ENCODE data around the gene NAT16. TPM values are rescaled to one million over a fixed set of nuclear protein-coding genes. Genes with fewer than 3 reads are reported as not detected.

NAT16 gene
- total and polyA plus RNA-seq, 2 of the 13 experiments (the other 11 are each of a cell fraction or from before 2014, with no cell fraction given) = 0.04 TPM; not detected in 1

DNA sequence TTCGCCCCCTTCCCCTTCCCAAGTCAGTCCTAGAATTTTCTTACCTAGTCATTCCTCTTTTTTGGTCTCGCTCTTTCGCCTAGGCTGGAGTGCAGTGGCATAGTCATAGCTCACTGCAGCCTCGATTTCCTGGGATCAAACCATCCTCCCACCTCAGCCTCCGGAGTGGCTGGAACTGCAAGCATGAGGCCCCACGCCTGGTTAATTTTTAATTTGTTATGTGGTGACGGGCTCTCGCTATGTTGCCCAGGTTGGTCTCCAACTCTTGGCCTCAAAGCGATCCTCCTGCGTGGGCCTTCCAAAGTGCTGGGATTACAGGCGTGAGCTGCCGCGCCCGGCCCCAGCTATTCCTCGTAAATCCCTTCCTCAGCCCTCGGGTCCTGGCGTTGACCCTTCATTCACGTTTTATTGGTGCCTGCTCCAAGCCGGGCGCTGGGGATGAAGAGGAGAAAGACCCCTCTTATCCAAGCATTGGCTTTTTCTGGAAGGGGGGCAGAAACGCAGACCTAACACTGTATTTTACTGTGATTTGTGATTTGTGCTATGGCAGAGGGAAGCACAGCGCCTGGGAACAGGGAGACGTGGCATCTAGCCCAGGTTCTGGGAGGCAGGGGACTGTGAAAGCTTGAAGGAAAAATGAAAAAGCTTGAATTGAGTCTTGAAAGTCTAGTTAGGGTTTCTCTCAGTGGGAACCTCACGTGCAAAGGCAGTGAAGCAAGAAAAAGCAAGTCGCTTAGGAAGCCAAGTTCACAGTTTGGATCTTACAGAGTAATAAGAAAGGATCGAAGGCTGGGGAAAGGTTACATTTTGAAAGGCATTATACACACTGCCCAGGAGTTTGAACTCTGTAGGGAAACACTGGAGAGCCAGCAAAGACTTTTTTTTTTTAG lies 38.4 kb upstream of the NAT16 start (continued):
- no peak for TF ChIP-seq MAFG (CRISPR knock-in tag; IDR thresholded peaks at IDR 0.05)
- peak; percentile 55; the same call in 1 of the 2 replicates for TF ChIP-seq PHF20 (CRISPR knock-in tag; IDR thresholded peaks at IDR 0.05)
- TF ChIP-seq NR2C2 (CRISPR knock-in tag; IDR thresholded peaks at IDR 0.05; ENCODE audit: borderline replicate concordance) = no peak
- TF ChIP-seq ZFP36L2 (CRISPR knock-in tag; IDR thresholded peaks at IDR 0.05) = no peak
- no peak for TF ChIP-seq XBP1 (CRISPR knock-in tag; IDR thresholded peaks at IDR 0.05)
- no peak for TF ChIP-seq ZNF350 (CRISPR knock-in tag; IDR thresholded peaks at IDR 0.05; ENCODE audit: borderline replicate concordance, low read depth)
- TF ChIP-seq ZNF569 (CRISPR knock-in tag; IDR thresholded peaks at IDR 0.05; ENCODE audit: borderline replicate concordance) = no peak
- TF ChIP-seq ERF (CRISPR knock-in tag; IDR thresholded peaks at IDR 0.05) = no peak
- peak; percentile 100 for TF ChIP-seq ZNF121 (CRISPR knock-in tag; IDR thresholded peaks at IDR 0.05)
- peak; percentile 38; the same call in 1 of the 2 replicates for TF ChIP-seq MEF2D (CRISPR knock-in tag; IDR thresholded peaks at IDR 0.05)
- TF ChIP-seq EED (CRISPR knock-in tag; IDR thresholded peaks at IDR 0.05) = no peak
- TF ChIP-seq TGIF2 (CRISPR knock-in tag; IDR thresholded peaks at IDR 0.05) = no peak
- TF ChIP-seq, protein P1, sequence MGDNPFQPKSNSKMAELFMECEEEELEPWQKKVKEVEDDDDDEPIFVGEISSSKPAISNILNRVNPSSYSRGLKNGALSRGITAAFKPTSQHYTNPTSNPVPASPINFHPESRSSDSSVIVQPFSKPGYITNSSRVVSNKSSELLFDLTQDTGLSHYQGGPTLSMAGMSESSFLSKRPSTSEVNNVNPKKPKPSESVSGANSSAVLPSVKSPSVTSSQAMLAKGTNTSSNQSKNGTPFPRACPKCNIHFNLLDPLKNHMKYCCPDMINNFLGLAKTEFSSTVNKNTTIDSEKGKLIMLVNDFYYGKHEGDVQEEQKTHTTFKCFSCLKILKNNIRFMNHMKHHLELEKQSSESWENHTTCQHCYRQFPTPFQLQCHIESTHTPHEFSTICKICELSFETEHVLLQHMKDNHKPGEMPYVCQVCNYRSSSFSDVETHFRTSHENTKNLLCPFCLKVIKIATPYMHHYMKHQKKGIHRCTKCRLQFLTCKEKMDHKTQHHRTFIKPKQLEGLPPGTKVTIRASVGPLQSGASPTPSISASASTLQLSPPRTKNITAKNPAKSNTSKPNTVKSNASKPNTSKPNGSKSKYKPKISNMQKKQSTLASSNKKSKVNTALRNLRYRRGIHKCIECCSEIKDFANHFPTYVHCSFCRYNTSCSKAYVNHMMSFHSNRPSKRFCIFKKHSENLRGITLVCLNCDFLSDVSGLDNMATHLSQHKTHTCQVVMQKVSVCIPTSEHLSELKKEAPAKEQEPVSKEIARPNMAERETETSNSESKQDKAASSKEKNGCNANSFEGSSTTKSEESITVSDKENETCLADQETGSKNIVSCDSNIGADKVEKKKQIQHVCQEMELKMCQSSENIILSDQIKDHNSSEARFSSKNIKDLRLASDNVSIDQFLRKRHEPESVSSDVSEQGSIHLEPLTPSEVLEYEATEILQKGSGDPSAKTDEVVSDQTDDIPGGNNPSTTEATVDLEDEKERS (CRISPR knock-in tag; IDR thresholded peaks at IDR 0.05) = peak; percentile 91
- TF ChIP-seq DNMT3B (CRISPR knock-in tag; conservative IDR thresholded peaks at IDR 0.05) = no peak
- TF ChIP-seq ZNF225 (CRISPR knock-in tag; IDR thresholded peaks at IDR 0.05) = no peak
- no peak for TF ChIP-seq MED1 (CRISPR knock-in tag; IDR thresholded peaks at IDR 0.05)
- no peak; the same call in 1 of the 2 replicates for TF ChIP-seq HDAC1 (CRISPR knock-in tag; IDR thresholded peaks at IDR 0.05)
- TF ChIP-seq, protein P2, sequence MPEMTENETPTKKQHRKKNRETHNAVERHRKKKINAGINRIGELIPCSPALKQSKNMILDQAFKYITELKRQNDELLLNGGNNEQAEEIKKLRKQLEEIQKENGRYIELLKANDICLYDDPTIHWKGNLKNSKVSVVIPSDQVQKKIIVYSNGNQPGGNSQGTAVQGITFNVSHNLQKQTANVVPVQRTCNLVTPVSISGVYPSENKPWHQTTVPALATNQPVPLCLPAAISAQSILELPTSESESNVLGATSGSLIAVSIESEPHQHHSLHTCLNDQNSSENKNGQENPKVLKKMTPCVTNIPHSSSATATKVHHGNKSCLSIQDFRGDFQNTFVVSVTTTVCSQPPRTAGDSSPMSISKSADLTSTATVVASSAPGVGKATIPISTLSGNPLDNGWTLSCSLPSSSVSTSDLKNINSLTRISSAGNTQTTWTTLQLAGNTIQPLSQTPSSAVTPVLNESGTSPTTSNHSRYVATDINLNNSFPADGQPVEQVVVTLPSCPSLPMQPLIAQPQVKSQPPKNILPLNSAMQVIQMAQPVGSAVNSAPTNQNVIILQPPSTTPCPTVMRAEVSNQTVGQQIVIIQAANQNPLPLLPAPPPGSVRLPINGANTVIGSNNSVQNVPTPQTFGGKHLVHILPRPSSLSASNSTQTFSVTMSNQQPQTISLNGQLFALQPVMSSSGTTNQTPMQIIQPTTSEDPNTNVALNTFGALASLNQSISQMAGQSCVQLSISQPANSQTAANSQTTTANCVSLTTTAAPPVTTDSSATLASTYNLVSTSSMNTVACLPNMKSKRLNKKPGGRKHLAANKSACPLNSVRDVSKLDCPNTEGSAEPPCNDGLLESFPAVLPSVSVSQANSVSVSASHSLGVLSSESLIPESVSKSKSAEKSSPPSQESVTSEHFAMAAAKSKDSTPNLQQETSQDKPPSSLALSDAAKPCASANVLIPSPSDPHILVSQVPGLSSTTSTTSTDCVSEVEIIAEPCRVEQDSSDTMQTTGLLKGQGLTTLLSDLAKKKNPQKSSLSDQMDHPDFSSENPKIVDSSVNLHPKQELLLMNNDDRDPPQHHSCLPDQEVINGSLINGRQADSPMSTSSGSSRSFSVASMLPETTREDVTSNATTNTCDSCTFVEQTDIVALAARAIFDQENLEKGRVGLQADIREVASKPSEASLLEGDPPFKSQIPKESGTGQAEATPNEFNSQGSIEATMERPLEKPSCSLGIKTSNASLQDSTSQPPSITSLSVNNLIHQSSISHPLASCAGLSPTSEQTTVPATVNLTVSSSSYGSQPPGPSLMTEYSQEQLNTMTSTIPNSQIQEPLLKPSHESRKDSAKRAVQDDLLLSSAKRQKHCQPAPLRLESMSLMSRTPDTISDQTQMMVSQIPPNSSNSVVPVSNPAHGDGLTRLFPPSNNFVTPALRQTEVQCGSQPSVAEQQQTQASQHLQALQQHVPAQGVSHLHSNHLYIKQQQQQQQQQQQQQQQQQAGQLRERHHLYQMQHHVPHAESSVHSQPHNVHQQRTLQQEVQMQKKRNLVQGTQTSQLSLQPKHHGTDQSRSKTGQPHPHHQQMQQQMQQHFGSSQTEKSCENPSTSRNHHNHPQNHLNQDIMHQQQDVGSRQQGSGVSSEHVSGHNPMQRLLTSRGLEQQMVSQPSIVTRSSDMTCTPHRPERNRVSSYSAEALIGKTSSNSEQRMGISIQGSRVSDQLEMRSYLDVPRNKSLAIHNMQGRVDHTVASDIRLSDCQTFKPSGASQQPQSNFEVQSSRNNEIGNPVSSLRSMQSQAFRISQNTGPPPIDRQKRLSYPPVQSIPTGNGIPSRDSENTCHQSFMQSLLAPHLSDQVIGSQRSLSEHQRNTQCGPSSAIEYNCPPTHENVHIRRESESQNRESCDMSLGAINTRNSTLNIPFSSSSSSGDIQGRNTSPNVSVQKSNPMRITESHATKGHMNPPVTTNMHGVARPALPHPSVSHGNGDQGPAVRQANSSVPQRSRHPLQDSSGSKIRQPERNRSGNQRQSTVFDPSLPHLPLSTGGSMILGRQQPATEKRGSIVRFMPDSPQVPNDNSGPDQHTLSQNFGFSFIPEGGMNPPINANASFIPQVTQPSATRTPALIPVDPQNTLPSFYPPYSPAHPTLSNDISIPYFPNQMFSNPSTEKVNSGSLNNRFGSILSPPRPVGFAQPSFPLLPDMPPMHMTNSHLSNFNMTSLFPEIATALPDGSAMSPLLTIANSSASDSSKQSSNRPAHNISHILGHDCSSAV (CRISPR knock-in tag; IDR thresholded peaks at IDR 0.05; ENCODE audit: borderline replicate concordance) = no peak
- no peak for TF ChIP-seq ZNF546 (CRISPR knock-in tag; conservative IDR thresholded peaks at IDR 0.05)
